Measurements from ENCODE around the gene LGALSL. TPM values are rescaled to one million over a fixed set of nuclear protein-coding genes. Genes with fewer than 3 reads are reported as not detected.

LGALSL gene
- total RNA-seq, 2 donors from 2014 or later = 15.8 to 19.3 TPM

GRCh38 chr2:64493788-64494187, 39.8 kb downstream of the LGALSL start:
- no peaks in the 10 kb centered on the region for H3K36me3 ChIP-seq
- peaks cover 0 to 22% of the 10 kb centered on the region in 2 donors for H3K4me1 ChIP-seq (ENCODE audit: control insufficient read depth in 1 of 2, low read depth in 2 of 2)
- no peak overlapping the region for H3K4me3 ChIP-seq
- no peaks in the 10 kb centered on the region for H3K27me3 ChIP-seq (replicated peaks; ENCODE audit: insufficient read depth)
- ATAC-seq (ENCODE audit: insufficient number of reproducible peaks, low FRiP score, low read depth) (no peak), DNase-seq (ENCODE audit: low spot score) (no peak)
- TF ChIP-seq, protein P1, sequence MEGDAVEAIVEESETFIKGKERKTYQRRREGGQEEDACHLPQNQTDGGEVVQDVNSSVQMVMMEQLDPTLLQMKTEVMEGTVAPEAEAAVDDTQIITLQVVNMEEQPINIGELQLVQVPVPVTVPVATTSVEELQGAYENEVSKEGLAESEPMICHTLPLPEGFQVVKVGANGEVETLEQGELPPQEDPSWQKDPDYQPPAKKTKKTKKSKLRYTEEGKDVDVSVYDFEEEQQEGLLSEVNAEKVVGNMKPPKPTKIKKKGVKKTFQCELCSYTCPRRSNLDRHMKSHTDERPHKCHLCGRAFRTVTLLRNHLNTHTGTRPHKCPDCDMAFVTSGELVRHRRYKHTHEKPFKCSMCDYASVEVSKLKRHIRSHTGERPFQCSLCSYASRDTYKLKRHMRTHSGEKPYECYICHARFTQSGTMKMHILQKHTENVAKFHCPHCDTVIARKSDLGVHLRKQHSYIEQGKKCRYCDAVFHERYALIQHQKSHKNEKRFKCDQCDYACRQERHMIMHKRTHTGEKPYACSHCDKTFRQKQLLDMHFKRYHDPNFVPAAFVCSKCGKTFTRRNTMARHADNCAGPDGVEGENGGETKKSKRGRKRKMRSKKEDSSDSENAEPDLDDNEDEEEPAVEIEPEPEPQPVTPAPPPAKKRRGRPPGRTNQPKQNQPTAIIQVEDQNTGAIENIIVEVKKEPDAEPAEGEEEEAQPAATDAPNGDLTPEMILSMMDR (IDR thresholded peaks at IDR 0.05) = no peak
- H3K27ac ChIP-seq = no peak overlapping the region
- no peaks in the 10 kb centered on the region for H3K9me3 ChIP-seq

- no peaks in the 10 kb centered on the region for H3K4me1 ChIP-seq (ENCODE audit: control insufficient read depth in 1 of 2, low read depth in 2 of 2)
- H3K4me3 ChIP-seq = no peak overlapping the region
- ATAC-seq (ENCODE audit: insufficient number of reproducible peaks, low FRiP score, low read depth) = no peak
- no peaks in the 10 kb centered on the region for H3K36me3 ChIP-seq
- no peaks in the 10 kb centered on the region for H3K9me3 ChIP-seq
- H3K27me3 ChIP-seq (replicated peaks; ENCODE audit: insufficient read depth) = no peaks in the 10 kb centered on the region
- H3K27ac ChIP-seq = no peak overlapping the region
- DNase-seq (ENCODE audit: low spot score) = no peak
- TF ChIP-seq, protein P1 (IDR thresholded peaks at IDR 0.05) = no peak
These were observed 44.5 kb downstream of the LGALSL start for GRCh38 chr2:64498438-64498837.

DNA sequence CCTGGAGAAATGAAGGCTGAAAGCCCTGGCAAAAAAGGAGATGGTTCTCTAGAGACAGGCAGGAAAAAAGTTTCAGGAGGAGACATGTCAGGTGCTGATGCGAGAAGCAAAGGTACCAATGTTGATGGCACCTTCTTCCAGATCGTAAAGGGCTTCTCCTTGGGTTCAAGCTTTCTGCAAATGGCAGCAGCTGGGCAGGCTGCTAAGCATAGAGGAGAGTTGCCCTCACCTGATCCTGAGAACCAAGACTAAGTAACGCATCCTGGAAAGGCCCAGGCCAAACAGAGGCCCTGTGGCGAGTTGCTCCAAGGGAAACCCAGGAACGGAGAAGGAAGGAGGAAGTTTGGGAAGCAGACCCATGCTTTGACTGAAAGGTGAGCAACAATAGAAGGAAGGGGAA, 46.6 kb downstream of the LGALSL start:
- no peak overlapping the region for H3K27ac ChIP-seq
- no peaks in the 10 kb centered on the region for H3K27me3 ChIP-seq (replicated peaks; ENCODE audit: insufficient read depth)
- no peak overlapping the region for H3K4me3 ChIP-seq
- no peak for DNase-seq (ENCODE audit: low spot score)
- no peaks in the 10 kb centered on the region for H3K36me3 ChIP-seq
- H3K4me1 ChIP-seq (ENCODE audit: control insufficient read depth in 1 of 2, low read depth in 2 of 2) = no peaks in the 10 kb centered on the region
- no peaks in the 10 kb centered on the region for H3K9me3 ChIP-seq
- no peak for ATAC-seq (ENCODE audit: insufficient number of reproducible peaks, low FRiP score, low read depth)
- TF ChIP-seq, protein P1 (IDR thresholded peaks at IDR 0.05) = no peak

GRCh38 chr2:64501946-64502345, 48.0 kb downstream of the LGALSL start:
- Histone ChIP-seq H3K4me1 (ENCODE audit: control insufficient read depth in 1 of 2, low read depth in 2 of 2) (no peaks in the 10 kb centered on the region), H3K27ac (no peak overlapping the region), H3K27me3 (replicated peaks; ENCODE audit: insufficient read depth) (no peaks in the 10 kb centered on the region), H3K9me3 (no peaks in the 10 kb centered on the region), H3K36me3 (no peaks in the 10 kb centered on the region), H3K4me3 (no peak overlapping the region)
- TF ChIP-seq, protein P1 (IDR thresholded peaks at IDR 0.05) = no peak
- DNase-seq (ENCODE audit: low spot score) (no peak), ATAC-seq (ENCODE audit: insufficient number of reproducible peaks, low FRiP score, low read depth) (no peak)

DNA sequence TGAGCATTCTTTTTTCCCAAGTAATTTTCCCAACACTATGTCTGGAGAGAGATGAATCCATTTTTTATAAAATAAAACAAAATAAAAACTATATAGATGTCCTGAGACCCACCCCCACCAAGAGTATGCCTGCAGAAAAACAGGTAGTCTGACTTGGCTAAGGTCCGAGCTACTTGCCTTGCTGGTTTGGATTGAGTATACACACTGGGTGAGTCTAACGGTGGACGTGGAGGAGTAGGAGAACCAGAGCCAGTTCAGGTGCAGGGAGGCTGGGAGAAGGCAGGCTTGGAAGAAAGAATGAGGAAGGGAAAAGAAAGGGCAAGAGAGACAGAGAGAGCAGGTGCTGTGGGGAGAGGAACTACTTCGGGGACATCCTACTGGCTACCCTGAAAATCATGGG, 48.9 kb downstream of the LGALSL start:
- DNase-seq (ENCODE audit: low spot score) = no peak
- no peak for ATAC-seq (ENCODE audit: insufficient number of reproducible peaks, low FRiP score, low read depth)
- TF ChIP-seq, protein P1 (IDR thresholded peaks at IDR 0.05) = no peak
- Histone ChIP-seq H3K4me3 (no peak overlapping the region), H3K36me3 (no peaks in the 10 kb centered on the region), H3K9me3 (no peaks in the 10 kb centered on the region), H3K27me3 (replicated peaks; ENCODE audit: insufficient read depth) (no peaks in the 10 kb centered on the region), H3K27ac (no peak overlapping the region), H3K4me1 (ENCODE audit: control insufficient read depth in 1 of 2, low read depth in 2 of 2) (no peaks in the 10 kb centered on the region)

Data from thoracic aorta (tissue), 2 donors.